HepG2 (cell line): ENCODE data around the gene INTS6. TPM values are rescaled to one million over a fixed set of nuclear protein-coding genes. Genes with fewer than 3 reads are reported as not detected.
A peak's percentile ranks its signal among the peaks of the same experiment; 100 is the strongest.

ENCODE experiments used
- HMGXB4 ChIP-seq, 2 experiments: sonication (generic) in 1 of 2; formaldehyde crosslinking in 1 of 2; IDR thresholded peaks; 2 replicates each; pipeline versions ENCODE4 v1.4.0 to v1.6.1; 2018 to 2020; ENCODE audit warnings: missing genetic modification reagents in 2 of 2, borderline replicate concordance in 1 of 2, low read depth in 1 of 2, mild to moderate bottlenecking in 1 of 2, missing biosample characterization in 1 of 2
- PHF5A ChIP-seq: IDR thresholded peaks from one replicate; pipeline ENCODE4 v1.6.1; 2018; ENCODE audit warnings: low read depth, missing genetic modification reagents; ENCODE audit not compliant: unreplicated experiment
- PTBP1 ChIP-seq: fragments of 200-400 bp; formaldehyde crosslinking; IDR thresholded peaks from 2 replicates; pipeline ENCODE4 v1.6.1; 2018; ENCODE audit warnings: low read length, low read depth; ENCODE audit not compliant: poor library complexity, severe bottlenecking
- RARG ChIP-seq: sonication (generic); formaldehyde crosslinking; IDR thresholded peaks from 2 replicates; pipeline ENCODE4 v1.4.0; 2020; ENCODE audit warnings: low read depth, mild to moderate bottlenecking, missing genetic modification reagents
- ZBTB44 ChIP-seq: sonication (generic); formaldehyde crosslinking; IDR thresholded peaks from 2 replicates; pipeline ENCODE4 v1.4.0; 2020; ENCODE audit warnings: missing genetic modification reagents
- ZFP37 ChIP-seq: sonication (generic); formaldehyde crosslinking; IDR thresholded peaks from 2 replicates; pipeline ENCODE4 v1.4.0; 2020; ENCODE audit warnings: missing genetic modification reagents, borderline replicate concordance
- ZFX ChIP-seq: sonication (generic); formaldehyde crosslinking; IDR thresholded peaks from 2 replicates; pipeline ENCODE4 v1.4.0; 2020; ENCODE audit warnings: mild to moderate bottlenecking, low read depth, missing genetic modification reagents, moderate library complexity
- ZNF33A ChIP-seq: sonication (generic); formaldehyde crosslinking; IDR thresholded peaks from 2 replicates; pipeline ENCODE4 v1.5.1; 2020; ENCODE audit warnings: missing genetic modification reagents, mild to moderate bottlenecking, moderate library complexity, borderline replicate concordance
- ZNF414 ChIP-seq: sonication (generic); formaldehyde crosslinking; IDR thresholded peaks from 2 replicates; pipeline ENCODE4 v1.5.0; 2020; ENCODE audit warnings: missing genetic modification reagents
- ZNF441 ChIP-seq: sonication (generic); formaldehyde crosslinking; IDR thresholded peaks from 2 replicates; pipeline ENCODE4 v1.7.0; 2021; ENCODE audit warnings: missing genetic modification reagents, borderline replicate concordance
- ZNF564 ChIP-seq: sonication (generic); formaldehyde crosslinking; IDR thresholded peaks from 2 replicates; pipeline ENCODE4 v1.8.1; 2023; ENCODE audit warnings: mild to moderate bottlenecking, missing genetic modification reagents
- ZNF773 ChIP-seq: sonication (generic); formaldehyde crosslinking; IDR thresholded peaks from 2 replicates; pipeline ENCODE4 v1.4.0; 2020; ENCODE audit warnings: missing genetic modification reagents, borderline replicate concordance
- ZSCAN25 ChIP-seq: sonication (generic); formaldehyde crosslinking; IDR thresholded peaks from 2 replicates; pipeline ENCODE4 v1.8.0; 2022; ENCODE audit warnings: mild to moderate bottlenecking, missing genetic modification reagents
- polyA plus RNA-seq, 8 experiments: library from polyadenylated mRNA; depleted of rRNA in 3 of 8; stranded (reverse) in 7 of 8; unstranded in 1 of 8; fragments of >200 nt; fragmentation: Illumina TruSeq in 4 of 8; extraction: Trizol in 4 of 8; gene quantifications; 2 replicates each; pipeline versions ENCODE4 v1.2.1 to v1.2.3, GENCODE V29; 2011 to 2016; ENCODE audit warnings: low read depth in 4 of 8, missing spikeins in 1 of 8, mixed read lengths in 1 of 8; ENCODE audit not compliant: insufficient read depth in 1 of 8
- total RNA-seq, 5 experiments: library from RNA; depleted of rRNA; stranded (reverse); fragments of >200 nt; fragmentation: Illumina TruSeq; extraction: Trizol; gene quantifications; 2 replicates each; pipeline ENCODE4 v1.2.3, GENCODE V29; 2016; ENCODE audit warnings: low read depth in 1 of 5
- TF ChIP-seq, protein P1 (sequence below): sonication (generic); formaldehyde crosslinking; IDR thresholded peaks from 2 replicates; pipeline ENCODE4 v1.4.0; 2020; ENCODE audit warnings: missing genetic modification reagents, mild to moderate bottlenecking, borderline replicate concordance
- TF ChIP-seq, protein P2 (sequence below): sonication (generic); formaldehyde crosslinking; IDR thresholded peaks from 2 replicates; pipeline ENCODE4 v1.5.0; 2020; ENCODE audit warnings: mild to moderate bottlenecking, missing genetic modification reagents, borderline replicate concordance

Gene INTS6
- total and polyA plus RNA-seq, 2 of the 13 experiments (the other 11 are each of a cell fraction or from before 2014, with no cell fraction given): 27.9 to 38.4 TPM

DNA sequence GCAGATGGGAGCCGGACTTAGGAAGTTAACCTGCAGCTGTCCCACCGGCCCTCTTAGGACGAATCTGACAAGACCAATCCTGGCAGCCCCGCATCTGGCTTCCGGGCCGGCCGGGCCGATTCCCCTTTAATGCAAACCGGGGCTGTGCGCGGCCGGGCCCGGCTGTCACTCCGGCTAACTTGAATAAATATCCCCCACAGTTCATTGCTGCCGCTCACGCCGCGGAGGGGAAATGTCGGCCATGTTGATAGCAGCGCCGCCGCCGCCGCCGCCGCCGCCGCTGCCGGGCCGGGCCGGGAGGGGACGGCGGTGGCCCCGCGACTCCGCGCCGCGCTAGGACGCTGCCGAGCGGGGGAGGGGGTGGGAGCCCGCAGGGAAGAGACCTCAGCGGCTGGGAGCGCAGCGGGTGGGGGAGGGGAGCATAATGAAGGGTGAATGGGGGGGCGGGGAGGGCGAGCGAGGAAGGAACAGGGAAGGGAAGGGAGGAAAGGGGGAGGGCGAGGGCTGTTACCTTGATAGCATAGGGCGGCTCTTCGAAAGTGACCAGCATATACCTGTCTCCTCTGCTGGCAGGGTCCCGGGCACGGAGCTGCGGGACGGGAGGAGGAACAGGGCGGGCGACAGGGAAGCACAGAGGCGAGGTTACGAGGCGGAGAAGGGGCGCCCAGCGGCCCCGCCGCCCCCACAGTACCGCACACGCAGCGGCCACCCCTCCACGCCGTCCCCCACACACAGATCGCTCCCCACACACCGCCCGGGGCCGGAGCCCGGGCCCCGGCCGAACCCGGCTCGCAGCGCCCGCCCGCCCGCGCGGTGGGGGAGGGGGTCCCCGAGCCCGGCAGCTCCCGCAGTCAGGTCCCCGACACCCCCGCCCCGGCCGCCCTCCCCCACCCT, 1.1 kb downstream of the INTS6 start (continued):
- TF ChIP-seq HMGXB4 (CRISPR knock-in tag; IDR thresholded peaks at IDR 0.05; ENCODE audit: borderline replicate concordance in 1 of 2, low read depth in 1 of 2) (peak in 1 of 2 experiments; percentile 26; a peak in 1 of 4 replicates), ZNF564 (CRISPR knock-in tag) (0 out of 2 replicates have a peak, but pooled peaks have one; percentile 6), RARG (CRISPR knock-in tag) (no peak), ZFX (CRISPR knock-in tag) (peak; percentile 35; the same call in 1 of the 2 replicates), PTBP1 (no peak), ZFP37 (no peak), ZNF414 (CRISPR knock-in tag) (0 out of 2 replicates have a peak, but pooled peaks have one; percentile 37), ZNF441 (0 out of 2 replicates have a peak, but pooled peaks have one; percentile 41), PHF5A (no peak), ZSCAN25 (peak; percentile 48; the same call in 1 of the 2 replicates), ZNF773 (CRISPR knock-in tag) (no peak), ZBTB44 (no peak), ZNF33A (CRISPR knock-in tag) (no peak)
- TF ChIP-seq, protein P1, sequence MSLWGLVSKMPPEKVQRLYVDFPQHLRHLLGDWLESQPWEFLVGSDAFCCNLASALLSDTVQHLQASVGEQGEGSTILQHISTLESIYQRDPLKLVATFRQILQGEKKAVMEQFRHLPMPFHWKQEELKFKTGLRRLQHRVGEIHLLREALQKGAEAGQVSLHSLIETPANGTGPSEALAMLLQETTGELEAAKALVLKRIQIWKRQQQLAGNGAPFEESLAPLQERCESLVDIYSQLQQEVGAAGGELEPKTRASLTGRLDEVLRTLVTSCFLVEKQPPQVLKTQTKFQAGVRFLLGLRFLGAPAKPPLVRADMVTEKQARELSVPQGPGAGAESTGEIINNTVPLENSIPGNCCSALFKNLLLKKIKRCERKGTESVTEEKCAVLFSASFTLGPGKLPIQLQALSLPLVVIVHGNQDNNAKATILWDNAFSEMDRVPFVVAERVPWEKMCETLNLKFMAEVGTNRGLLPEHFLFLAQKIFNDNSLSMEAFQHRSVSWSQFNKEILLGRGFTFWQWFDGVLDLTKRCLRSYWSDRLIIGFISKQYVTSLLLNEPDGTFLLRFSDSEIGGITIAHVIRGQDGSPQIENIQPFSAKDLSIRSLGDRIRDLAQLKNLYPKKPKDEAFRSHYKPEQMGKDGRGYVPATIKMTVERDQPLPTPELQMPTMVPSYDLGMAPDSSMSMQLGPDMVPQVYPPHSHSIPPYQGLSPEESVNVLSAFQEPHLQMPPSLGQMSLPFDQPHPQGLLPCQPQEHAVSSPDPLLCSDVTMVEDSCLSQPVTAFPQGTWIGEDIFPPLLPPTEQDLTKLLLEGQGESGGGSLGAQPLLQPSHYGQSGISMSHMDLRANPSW: no peak
- TF ChIP-seq, protein P2, sequence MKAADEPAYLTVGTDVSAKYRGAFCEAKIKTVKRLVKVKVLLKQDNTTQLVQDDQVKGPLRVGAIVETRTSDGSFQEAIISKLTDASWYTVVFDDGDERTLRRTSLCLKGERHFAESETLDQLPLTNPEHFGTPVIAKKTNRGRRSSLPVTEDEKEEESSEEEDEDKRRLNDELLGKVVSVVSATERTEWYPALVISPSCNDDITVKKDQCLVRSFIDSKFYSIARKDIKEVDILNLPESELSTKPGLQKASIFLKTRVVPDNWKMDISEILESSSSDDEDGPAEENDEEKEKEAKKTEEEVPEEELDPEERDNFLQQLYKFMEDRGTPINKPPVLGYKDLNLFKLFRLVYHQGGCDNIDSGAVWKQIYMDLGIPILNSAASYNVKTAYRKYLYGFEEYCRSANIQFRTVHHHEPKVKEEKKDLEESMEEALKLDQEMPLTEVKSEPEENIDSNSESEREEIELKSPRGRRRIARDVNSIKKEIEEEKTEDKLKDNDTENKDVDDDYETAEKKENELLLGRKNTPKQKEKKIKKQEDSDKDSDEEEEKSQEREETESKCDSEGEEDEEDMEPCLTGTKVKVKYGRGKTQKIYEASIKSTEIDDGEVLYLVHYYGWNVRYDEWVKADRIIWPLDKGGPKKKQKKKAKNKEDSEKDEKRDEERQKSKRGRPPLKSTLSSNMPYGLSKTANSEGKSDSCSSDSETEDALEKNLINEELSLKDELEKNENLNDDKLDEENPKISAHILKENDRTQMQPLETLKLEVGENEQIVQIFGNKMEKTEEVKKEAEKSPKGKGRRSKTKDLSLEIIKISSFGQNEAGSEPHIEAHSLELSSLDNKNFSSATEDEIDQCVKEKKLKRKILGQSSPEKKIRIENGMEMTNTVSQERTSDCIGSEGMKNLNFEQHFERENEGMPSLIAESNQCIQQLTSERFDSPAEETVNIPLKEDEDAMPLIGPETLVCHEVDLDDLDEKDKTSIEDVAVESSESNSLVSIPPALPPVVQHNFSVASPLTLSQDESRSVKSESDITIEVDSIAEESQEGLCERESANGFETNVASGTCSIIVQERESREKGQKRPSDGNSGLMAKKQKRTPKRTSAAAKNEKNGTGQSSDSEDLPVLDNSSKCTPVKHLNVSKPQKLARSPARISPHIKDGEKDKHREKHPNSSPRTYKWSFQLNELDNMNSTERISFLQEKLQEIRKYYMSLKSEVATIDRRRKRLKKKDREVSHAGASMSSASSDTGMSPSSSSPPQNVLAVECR (CRISPR knock-in tag): peak; percentile 23; the same call in 1 of the 2 replicates
